Jurkat, Clone E6-1 (cell line): ENCODE data around the gene AUTS2.

ENCODE experiments used
- DNase-seq: peaks from one replicate; pipeline ENCODE4 v3.0.0-alpha.2; 2011; ENCODE audit warnings: low read depth, low spot score
- H3K4me3 ChIP-seq: 2 replicates; pipeline ENCODE4 v1.5.1; 2011; ENCODE audit warnings: mild to moderate bottlenecking, low read length, control low read depth, moderate library complexity

Gene AUTS2

DNA sequence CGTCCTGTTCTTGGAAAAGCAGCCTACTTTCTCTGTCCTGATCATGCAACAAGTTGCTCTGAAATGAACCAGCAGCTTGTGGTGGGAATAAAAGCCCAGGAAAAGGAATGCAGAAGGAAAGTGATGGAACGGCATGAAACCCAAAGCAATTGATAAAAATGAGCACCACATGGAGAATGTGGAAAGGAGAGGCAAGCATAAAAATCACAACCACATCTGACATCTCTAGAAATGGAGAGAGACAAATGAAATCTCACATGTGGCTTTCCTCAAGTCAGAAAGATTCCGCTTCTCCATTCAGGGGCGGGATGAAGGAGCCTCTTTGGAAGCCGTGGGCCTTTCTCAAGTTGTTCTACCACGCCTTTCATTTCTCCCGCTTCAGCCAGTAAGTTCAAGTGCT is 902.0 kb downstream of the AUTS2 start:
- DNase-seq, result no peak
- H3K4me3 ChIP-seq, result no peak overlapping the region

DNA sequence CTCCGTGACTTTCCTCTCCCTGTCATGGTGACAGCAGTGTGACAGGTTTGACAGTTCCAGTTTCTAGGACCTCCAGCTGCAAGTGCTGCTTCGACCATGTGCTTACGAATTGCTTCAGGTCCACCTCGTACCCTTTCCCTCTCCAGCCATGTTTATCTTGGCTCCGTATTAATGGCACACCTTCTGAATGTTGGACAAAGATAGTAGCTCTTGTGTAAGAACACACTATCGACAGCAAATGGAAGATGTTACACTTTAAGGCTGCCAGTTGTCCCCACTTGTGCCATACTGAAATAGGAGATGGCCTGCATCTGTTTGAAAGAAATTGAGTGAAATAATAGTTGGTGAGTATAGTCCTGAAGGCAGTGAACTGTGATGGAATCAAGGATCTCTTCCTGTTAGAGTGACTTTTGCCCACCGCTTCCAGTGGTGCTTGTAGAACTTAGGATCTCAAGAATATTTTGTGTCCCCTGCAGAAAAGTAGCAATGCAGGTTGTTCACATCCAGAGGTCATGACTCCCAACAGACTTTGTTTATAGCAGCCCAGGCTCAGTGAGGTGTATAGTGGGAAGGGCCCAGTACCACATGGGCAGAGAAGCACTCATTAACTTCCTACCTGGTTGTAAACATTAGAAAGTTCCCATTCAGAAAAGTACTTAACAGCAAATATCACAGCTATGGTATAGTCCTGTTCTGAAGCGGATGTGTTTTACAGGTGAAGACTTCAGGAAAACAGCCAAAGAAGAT is 904.0 kb downstream of the AUTS2 start:
- DNase-seq, result no peak
- H3K4me3 ChIP-seq, result no peak overlapping the region

DNA sequence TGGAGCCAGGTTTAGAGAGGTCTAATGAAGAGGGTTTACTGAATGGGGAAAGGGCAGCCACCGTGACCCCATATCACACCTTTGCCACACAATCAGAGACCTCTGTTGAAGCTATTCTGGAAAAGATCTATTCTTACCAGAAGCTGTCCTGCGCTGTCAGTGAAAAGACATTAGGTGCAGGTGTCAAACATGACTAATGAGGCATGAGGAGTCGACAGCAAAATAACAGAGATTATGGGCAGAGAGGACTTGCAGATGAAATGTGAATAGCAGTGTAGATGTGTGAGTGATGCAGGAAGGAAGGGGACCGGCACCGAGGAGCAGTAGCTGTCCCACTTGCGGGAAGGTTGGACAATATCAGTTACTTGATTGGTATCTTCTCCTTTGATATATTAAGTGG is 906.0 kb downstream of the AUTS2 start:
- DNase-seq, result no peak
- no peak overlapping the region for H3K4me3 ChIP-seq

DNA sequence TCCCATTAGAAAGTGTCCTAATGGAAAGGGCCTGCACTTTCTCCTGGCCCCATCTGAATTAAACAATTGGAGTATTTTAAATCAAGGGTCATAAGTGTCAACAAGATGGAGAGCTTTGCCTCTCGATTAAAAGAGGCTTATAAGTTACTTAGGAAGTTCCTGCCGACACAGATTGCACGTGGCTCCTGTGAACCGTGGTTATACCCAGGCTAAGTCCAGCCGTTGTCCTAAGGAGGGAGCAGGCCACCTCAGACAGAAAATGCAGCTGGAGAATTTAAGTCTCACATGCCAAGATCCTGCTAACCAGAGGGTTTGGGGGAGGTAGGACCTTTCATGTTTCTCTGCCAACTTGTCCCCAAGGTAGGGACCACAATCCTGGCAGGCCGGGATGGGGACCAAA is 907.2 kb downstream of the AUTS2 start:
- no peak overlapping the region for H3K4me3 ChIP-seq
- no peak for DNase-seq

DNA sequence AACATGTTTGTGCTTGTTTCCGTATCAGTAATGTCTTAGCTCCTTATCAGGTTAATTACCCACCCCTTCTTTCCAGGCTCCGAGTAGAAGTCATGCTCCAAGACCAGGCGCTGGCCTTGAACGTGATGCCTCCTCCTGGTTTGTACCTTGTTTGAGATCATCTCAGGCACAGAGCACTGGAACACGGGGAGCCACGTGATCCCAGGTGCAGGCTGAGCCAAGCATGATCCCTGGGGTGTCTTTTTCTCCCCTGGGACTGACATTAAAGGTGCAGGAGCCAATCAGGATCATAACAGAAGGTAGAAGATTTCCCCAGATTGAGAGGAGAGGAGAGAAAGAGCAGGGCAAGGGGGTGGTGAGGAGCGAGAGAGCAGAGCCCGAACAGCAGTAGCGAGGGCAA is 907.6 kb downstream of the AUTS2 start:
- no peak overlapping the region for H3K4me3 ChIP-seq
- no peak for DNase-seq

DNA sequence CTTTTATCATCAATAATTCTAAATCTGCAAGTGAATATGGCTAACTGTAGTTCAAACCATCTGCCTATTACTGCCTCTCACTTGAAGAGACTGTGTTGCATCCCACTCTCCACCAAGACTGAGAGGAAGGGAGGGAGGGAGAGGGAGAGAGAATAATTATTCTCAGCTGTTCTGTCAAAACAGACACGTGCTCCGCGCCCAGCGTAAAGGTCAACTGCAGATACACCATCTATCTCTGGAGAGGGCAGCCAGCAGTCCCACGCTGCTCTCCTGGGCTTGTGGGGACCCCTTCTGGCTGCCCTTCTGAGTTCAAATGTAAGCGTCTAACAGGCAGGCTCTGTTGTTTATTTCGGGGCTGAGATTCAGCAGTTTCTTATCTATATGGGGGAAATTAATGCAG is 908.2 kb downstream of the AUTS2 start:
- no peak for DNase-seq
- H3K4me3 ChIP-seq, result no peak overlapping the region

DNA sequence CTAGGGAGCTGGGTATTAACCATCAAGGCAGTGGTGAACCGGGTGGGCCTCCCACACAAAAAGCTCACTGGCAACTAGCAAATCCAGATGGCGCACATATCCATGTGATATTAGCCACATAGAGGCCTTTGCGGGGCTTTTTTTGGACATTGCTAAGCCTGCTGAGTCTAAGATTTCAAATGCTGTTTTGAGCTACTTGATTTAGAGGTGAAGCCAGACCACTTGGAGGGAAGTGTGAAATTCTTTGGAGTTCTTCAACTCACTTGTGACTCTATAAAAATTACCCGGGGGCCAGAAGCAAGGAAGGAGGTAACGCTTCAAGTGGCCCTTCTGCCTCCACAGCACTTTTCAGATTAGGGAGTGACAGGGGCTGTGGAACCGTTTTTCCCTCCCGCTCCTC is 913.9 kb downstream of the AUTS2 start:
- H3K4me3 ChIP-seq, result no peak overlapping the region
- no peak for DNase-seq

DNA sequence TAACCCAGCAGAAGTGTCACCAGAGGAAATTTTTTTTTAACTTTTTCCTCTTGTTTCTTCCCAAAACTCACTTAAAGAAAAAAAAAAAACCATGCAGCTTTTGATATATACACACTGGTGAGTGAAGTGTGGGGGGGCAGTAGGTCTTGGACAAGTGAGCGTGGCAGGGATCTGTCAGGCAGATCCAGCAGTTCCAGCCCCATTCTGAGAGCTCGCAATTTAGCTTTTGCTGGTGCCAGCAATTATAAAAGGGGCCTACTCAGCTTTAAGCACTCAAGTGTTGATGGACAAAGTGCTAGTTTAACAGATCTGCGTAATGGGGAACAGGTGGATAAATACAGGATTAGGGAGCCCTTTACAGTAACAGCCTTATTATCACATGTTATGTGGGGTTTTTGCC is 914.5 kb downstream of the AUTS2 start:
- no peak for DNase-seq

DNA sequence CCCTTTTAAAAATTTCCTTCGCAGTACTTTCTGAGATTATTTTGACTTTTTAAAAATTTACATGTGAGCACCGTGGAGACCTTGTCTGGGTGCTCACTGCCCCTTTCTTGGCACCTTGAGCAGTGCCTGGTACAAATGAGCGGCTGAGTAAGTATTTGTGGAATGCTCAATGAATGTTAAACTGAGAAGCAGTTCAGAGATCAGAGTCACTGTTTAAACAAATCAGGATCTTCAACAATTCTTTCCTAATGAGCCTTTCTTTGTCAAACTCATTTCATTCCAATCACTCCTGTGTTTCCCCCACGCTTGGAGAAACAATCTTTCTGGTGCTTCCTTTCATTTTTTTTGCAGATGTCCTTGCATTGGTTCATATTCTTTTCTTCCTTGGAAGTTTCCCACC is 922.3 kb downstream of the AUTS2 start:
- DNase-seq, result no peak
- H3K4me3 ChIP-seq, result no peak overlapping the region

More for the DNA sequence above, 914.5 kb downstream of the AUTS2 start:
- no peak overlapping the region for H3K4me3 ChIP-seq

DNA sequence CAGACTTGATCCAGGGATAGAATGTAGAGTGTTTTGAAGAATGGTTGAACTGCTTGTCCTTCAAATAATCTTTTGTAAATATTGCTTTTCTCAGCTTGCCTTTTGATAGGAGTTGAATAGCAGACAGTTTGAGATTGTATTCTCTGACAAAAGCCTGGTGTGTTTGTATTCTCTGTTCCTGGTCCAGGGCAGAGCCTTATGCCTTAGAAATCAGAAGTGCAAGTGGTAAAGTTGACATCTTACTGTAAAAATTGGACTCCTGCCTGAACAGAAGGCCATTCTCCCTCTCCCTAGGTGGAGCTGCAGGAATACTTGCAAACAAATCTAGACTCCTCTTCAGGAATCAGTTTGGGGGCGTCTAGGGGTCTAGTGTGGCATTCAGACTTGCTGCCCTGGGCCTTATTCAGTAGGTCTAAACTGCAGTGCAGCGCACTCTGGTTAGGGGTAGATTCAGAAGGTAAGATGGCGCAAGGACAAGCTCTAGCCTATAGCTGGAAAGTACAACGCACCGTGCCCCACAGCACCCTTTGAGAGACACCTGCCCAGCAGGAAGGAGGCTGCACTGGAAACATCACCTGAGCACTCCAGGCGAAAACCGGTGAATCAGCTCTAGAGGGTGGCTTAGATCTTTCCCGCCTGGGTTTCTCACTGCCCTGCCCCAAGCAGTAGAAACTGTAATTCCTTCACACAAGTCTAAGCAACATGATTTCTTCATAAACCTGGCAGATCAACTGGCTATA is 925.1 kb downstream of the AUTS2 start:
- no peak for DNase-seq

DNA sequence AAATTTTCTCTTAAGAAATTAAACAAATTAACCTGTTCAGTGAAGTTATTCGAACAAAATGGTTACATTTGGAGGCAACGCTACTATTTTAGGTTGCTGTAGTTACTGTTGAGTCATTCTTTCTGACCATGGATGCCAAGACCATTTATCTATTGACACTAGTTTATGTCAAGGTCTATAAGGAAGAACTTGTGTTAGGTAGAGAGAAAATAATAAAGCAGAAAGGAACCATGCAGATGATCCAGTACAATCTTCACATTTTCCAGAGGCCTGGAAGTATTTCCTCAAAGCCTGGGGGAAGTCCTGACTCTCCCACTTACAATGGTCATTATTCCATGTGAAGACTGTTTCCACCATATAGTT is 925.7 kb downstream of the AUTS2 start:
- no peak overlapping the region for H3K4me3 ChIP-seq
- DNase-seq, result no peak

More for the DNA sequence above, 925.1 kb downstream of the AUTS2 start:
- no peak overlapping the region for H3K4me3 ChIP-seq

DNA sequence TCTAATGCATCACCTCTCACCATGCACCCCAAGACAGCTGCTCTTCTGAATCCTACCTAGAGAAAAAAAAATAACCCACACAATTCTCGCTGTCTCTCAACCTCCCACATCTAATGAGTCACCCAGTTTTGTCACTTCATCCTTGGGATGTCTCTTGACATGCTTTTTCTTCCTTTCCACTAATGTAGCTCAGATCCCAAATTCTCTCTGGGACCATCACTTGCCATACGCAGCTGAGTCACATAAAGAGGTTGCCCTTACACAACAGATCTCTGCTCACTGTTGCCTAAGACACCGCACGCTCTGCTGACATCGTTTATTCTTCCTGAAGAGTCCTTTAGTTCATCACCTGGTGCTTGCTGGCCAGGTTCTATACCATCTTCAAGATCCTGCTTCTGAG is 927.7 kb downstream of the AUTS2 start:
- no peak overlapping the region for H3K4me3 ChIP-seq
- no peak for DNase-seq

DNA sequence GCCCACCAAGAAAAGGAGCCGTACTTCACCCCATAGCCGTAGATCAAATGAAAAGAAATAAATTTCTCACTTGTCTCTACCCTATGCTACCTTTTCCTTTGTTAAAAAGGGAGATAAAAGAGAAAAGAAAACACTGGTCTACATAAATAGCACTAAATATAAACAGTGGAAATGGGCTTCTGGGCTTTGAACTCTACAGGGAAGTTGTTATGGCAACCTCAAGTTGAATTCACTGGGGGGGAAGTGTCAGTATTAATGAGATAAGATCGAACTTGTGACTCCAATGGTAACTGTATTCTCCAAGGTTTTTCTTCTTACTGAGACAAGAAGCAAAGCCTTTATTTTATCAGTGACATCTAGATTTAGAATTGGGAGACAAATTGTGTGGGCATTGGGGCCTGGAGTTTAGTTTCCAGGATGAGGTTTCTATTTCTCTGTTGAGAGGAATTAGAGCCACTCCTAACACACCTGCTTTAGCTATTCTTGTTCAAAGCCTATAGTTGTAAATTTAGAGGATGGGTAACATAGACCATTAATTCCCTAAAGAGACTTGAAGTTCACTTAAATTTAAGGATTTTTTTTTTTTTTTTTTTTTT is 929.3 kb downstream of the AUTS2 start:
- DNase-seq, result no peak
- H3K4me3 ChIP-seq, result no peak overlapping the region

DNA sequence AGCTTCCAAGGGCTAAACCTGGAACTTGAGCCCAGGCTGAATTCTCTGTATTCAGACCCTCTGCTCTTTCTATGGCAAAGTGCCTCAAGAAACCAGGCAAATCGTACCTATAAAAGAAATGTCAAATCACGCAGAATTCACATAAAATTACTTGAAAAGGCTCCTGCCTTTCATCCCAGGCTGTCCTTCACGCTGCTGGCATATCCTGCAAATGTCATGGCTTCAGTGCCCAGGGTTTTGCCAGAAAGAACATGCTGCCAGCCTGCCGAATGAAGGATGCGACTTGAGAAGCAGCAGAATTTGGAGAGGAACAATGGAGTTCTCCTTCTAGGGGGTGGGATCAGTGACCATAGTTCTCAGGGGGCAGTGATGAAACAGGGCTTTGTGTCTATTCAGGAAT is 931.2 kb downstream of the AUTS2 start:
- H3K4me3 ChIP-seq, result no peak overlapping the region
- no peak for DNase-seq

DNA sequence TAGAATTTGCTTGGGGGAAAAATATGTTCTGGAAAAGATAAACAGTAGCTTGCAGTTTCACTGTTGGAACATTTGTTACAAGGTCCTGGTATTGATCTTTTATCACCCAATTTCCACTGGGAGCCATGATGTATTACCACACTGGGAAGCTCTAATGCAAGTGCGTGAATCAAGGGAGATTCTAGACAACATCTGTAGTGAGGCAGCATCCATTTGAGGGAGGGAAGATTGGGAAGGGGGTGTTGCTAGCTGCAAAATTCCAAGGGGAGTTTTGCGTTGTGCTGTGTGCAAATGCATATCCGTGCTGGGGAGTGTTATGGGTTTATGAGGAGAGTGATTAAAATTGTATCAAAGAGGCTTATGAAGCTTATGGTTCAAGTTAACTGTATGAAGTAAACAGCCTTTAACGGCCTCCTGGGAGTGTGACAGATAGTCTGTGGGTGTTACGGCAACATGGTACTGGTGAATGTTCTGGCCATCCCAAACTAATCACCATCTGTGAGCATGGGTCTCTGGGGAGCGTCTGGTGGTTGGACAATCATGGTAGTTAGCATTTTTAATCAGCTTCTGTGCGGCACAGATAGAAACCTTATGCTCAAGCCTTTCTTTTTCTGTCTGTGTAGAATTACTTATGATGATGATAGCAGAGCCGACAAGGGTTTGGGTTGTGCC is 931.8 kb downstream of the AUTS2 start:
- H3K4me3 ChIP-seq, result no peak overlapping the region
- no peak for DNase-seq

DNA sequence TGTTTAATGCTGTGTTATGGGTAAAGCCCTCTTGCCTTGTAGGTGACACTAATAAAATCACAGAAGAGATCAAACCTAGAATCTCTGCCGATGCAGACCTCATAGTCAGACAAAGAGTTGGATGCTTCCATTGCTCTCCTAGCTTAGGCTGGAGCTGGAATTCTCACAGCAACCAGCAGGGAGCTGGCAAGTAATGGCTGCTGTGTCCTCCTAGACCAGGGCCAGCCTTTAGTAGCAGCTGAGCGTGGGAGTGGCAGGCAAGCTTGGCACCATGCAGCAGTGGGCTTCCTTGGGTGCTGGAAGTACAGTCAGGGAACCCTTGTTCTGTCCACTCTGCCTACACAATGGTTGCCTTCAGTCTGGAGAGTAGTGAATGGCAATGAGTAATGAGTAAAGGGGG is 935.3 kb downstream of the AUTS2 start:
- no peak for DNase-seq
- no peak overlapping the region for H3K4me3 ChIP-seq

DNA sequence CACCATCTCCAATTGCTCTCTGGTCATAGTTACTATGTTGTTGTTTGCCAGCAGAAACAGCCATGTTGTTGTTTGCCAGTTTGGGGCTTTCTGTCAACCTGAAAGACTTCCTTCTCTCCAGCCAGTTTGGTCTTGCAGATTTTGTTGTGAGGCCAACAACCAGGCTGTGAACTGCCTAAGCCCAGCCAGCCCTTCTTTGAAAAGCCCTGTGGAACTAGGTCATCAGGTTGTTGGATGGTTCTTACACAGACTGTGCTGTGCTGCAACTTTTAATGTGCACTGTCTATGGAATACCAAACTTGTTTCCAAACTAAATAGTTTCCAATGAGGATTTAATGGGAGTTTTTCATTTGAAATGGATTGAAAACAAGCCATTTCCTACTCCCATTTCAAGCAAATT is 940.9 kb downstream of the AUTS2 start:
- no peak overlapping the region for H3K4me3 ChIP-seq
- no peak for DNase-seq

DNA sequence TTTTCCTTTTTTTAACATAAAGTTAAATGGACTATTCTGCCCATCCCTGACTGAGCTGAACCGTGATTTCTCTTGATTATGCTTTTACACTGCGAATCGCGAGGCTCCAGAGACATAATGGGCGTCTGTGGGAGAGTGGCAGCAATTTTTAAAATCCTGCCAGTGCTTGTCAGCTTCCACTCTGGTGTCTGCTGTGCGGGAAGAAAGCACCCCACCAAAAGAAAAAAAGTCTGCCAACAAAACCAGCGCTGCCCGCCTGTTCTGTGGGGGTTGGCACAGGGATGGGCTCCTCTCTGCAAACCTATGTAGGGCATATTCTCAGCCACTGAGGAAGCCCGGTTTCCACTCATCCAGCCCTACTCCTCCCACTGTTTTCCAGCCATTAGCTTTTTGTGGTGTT is 941.3 kb downstream of the AUTS2 start:
- H3K4me3 ChIP-seq, result no peak overlapping the region
- no peak for DNase-seq

DNA sequence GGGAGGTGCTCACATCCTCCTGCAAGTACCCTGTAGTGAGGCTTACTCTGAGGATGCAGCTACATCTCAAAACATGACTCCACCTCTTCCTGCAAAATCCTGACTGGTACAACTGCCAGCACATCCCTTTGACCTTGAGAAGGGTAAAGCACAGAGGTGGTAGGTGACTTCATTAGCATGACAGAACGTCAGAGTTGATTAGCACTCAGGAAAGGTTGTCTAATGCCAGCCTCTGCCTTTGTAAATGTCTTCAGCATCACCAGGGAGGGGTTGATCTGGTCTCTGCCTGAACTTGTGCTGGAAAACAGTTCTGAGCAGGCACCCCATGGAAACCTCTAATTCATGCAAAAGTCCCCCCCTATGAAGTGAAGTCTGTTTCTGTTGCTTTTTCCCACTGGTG is 942.4 kb downstream of the AUTS2 start:
- H3K4me3 ChIP-seq, result no peak overlapping the region
- DNase-seq, result no peak

DNA sequence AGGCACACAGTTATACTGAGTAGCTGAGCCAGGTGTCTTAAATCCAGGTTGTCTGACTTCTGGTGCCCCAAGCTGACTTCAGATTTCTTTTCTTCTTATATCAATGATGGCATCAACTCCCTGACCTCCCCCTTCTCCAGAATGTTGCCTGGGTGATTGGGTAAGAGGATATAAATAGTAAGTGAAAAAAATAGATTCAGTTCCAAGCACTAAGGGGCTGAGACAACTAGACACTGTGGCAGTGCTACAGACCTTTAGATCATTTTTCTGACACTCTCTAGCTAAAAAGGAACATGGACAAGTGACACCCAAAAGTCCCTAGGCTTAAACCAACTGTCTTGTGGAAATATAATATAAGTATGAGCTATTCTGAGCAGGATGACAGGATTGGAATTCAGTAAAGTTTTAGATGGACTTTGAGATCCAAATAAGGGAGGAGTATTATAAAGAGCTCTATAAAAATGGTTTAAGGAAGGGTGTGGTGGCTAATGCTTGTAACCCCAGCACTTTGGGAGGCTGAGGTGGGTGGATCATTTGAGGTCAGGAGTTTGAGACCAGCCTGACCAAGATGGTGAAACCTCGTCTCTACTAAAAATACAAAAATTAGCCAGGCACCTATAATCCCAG is 944.6 kb downstream of the AUTS2 start:
- H3K4me3 ChIP-seq, result no peak overlapping the region
- DNase-seq, result no peak
